DMS114 treated with DMSO at 0.1 percent for 48 hours (cell line): Measurements from ENCODE around the gene BMX.

Experiments
- DNase-seq: peaks from one replicate; lab custom pipeline; 2025; ENCODE audit not compliant: unreplicated experiment; lab: John Stamatoyannopoulos, UW

Gene BMX

GRCh38 chrX:15567886-15568616, 67.4 kb downstream of the BMX start:
- peak; percentile 5 for DNase-seq

- no peak for DNase-seq
These were observed 69.5 kb downstream of the BMX start for GRCh38 chrX:15570145-15570544.

GRCh38 chrX:15574017-15574416, 73.4 kb downstream of the BMX start:
- DNase-seq = no peak

GRCh38 chrX:15576019-15576418, 75.4 kb downstream of the BMX start:
- DNase-seq = no peak

GRCh38 chrX:15579778-15580747, 79.5 kb downstream of the BMX start:
- DNase-seq = no peak

DNA sequence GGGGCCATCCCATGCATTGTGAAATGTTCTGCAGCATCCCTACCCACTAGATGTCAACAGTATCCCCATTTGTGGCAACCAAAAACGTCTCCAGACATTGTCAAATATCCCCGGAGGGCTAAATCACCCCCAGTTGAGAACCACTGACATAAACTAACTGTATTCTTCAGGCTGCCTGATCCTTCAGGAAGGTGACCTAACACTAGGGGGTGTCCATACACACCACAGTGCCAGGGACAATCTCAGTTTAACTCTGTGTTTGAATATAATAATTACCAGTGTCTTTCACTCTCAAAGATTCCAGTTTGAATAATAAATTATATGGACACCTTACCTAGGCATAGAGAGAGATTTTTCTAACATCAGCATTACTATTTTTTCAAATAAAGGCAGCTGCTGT, 93.8 kb downstream of the BMX start:
- DNase-seq = no peak

GRCh38 chrX:15598026-15598425, 97.4 kb downstream of the BMX start:
- no peak for DNase-seq

GRCh38 chrX:15599461-15599860, 98.9 kb downstream of the BMX start:
- DNase-seq = no peak

GRCh38 chrX:15600049-15600448, 99.4 kb downstream of the BMX start:
- no peak for DNase-seq

- DNase-seq = no peak
These were observed 100.1 kb downstream of the BMX start, which contains the start of gene ACE2 for GRCh38 chrX:15600745-15601144. Gene ACE2 (minus strand): TSS chrX:15600960. CDS start chrX:15600911, 49 bp downstream.

DNA sequence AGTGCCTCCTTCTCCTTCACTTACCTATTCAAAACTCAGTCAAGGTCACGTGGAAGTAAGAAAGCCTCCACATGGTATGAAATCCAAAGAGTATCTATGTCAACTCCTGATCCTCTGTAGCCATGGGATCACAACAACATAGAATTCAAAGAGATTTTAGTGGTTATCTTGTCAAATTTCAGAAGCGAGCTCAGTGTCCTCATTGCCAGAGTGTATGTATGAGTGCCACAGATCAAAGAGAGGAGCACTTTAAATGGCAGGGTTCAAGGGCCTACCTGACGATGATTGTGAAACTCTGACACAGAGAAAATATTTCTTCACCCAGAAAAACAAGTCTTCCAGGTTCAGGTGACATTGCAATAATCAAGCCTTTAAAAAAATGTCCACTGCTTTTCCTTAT, 101.3 kb downstream of the BMX start:
- no peak for DNase-seq

- DNase-seq = no peak
These were observed 102.2 kb downstream of the BMX start for GRCh38 chrX:15602761-15603160.

GRCh38 chrX:15605226-15605625, 104.6 kb downstream of the BMX start:
- no peak for DNase-seq
